ENCODE results near the gene LRP1.

DNA sequence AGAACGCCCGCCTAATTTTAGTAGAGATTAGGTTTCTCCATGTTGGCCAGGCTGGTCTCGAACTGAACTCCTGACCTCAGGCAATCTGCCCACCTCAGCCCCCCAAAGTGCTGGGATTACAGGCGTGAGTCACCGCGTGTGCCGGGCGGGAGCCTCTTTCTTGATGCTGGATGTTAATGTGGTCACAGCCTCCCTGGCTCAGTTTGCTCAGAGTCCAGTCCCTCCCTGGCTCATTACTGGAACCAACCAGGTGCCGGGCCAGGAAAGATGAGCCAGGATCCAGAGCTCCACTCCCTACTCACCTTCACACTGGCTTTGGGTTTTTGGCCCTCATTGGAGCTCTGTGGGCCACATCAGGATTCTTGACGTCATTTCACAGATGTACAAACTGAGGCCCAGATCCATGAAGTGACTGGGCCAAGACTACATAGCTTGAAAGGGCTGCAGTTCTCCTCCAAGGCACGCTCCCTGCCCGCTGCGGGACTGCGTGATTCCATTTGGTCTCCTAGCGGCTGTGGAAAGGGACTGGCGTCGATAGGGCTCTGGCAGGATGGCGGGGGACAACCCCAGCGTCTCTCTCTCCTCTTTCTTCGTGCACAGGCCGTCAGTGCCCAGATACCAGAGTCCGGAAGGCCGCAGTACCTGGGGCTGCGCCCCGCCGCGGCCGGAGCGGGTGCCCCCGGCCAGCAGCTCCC lies 96.1 kb downstream of the LRP1 start:
- TF ChIP-seq, protein P1, sequence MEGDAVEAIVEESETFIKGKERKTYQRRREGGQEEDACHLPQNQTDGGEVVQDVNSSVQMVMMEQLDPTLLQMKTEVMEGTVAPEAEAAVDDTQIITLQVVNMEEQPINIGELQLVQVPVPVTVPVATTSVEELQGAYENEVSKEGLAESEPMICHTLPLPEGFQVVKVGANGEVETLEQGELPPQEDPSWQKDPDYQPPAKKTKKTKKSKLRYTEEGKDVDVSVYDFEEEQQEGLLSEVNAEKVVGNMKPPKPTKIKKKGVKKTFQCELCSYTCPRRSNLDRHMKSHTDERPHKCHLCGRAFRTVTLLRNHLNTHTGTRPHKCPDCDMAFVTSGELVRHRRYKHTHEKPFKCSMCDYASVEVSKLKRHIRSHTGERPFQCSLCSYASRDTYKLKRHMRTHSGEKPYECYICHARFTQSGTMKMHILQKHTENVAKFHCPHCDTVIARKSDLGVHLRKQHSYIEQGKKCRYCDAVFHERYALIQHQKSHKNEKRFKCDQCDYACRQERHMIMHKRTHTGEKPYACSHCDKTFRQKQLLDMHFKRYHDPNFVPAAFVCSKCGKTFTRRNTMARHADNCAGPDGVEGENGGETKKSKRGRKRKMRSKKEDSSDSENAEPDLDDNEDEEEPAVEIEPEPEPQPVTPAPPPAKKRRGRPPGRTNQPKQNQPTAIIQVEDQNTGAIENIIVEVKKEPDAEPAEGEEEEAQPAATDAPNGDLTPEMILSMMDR (IDR thresholded peaks at IDR 0.05), result no peak
- TF ChIP-seq TCF7L2 (IDR thresholded peaks at IDR 0.05; ENCODE audit: low read depth, low read length) (no peak), POLR2AphosphoS5 (IDR thresholded peaks at IDR 0.05; ENCODE audit: low read depth, low read length) (no peak), SIN3A (IDR thresholded peaks at IDR 0.05; ENCODE audit: borderline replicate concordance, insufficient read depth, low read depth, low read length) (no peak)
